ENCODE data around the gene CD84.
"Not testable (repeated sequence)": the region's sequence is repeated elsewhere in the genome, so short reads cannot be mapped to it uniquely, and the experiment has no call there.

Gene CD84, protein sequence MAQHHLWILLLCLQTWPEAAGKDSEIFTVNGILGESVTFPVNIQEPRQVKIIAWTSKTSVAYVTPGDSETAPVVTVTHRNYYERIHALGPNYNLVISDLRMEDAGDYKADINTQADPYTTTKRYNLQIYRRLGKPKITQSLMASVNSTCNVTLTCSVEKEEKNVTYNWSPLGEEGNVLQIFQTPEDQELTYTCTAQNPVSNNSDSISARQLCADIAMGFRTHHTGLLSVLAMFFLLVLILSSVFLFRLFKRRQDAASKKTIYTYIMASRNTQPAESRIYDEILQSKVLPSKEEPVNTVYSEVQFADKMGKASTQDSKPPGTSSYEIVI

DNA sequence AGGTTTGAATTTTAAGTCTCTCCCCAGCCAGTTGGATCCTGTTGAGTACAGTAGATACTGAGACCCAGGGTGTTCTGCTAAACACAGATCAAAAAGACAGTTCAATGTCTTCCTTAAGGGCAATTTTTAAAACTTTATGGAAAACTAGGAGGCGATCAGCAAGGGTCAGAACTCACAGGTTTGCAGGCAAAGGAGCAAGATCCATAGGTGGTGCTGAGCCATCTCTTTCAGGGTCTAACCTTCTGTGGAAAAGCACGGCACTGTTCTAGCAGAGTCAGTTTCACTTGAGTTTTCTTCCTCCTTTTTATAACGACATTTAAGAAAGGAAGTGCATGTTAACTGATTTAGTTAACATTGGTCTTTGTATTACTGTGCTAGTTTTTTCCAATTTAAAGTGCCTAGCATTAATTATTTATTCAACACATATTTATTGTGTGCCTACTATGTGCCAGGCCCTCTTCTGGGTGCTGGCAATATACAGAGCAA is at the start of gene CD84:
Gene CD84, minus strand, starts transcription at position 281 of the 486 bp plus-strand sequence. Its CDS starts 59 bp downstream, at position 222.
- DNase-seq: no peak

DNA sequence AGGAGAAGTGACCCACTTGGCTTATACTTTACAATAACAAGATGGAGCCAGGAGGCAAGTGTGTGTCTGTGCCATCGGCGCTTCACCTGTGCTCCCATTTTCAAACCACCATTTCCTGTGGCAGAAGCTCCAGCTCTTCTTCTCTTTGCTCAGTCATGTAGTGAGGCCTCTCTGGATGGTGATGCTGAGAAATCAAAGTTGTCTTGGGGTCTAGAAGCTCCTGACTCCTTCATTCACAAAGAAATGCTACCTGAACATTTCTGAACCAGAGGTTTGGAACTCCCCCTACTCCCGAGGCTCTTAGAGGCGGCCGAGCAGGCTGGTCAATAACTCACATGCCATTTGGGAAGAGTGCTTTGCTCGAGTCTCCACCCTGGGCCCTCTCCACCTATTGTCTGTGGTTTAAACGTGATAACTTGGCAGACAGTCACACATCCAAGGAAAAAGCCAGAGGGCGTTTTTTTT is 49.5 kb upstream of the CD84 start:
- DNase-seq: no peak

DNA sequence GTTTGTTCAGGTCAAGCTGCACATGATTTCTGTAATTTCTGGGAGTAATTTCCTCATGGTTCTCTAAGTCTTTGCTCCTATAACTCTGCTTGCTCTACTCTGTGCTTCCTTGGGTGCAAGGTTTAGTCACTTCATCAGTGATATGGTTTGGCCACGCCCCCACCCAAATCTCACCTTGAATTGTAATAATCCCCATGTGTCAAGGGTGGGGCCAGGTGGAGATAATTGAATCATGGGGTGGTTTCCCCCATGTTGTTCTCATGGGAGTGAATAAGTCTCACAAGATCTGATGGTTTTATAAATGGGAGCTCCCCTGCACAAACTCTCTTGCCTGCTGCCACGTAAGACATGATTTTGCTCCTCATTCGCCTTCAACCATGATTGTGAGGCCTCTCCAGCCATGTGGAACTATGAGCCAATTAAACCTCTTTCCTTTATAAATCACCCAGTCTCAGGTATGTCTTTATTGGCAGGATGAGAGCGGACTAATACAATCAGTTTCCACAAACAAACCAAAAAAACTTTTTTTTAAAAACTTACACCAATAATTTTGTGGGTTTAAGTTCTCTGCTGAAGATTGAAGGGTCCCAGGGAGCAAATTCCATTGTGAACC is 48.5 kb upstream of the CD84 start:
- DNase-seq: not testable (repeated sequence)

DNA sequence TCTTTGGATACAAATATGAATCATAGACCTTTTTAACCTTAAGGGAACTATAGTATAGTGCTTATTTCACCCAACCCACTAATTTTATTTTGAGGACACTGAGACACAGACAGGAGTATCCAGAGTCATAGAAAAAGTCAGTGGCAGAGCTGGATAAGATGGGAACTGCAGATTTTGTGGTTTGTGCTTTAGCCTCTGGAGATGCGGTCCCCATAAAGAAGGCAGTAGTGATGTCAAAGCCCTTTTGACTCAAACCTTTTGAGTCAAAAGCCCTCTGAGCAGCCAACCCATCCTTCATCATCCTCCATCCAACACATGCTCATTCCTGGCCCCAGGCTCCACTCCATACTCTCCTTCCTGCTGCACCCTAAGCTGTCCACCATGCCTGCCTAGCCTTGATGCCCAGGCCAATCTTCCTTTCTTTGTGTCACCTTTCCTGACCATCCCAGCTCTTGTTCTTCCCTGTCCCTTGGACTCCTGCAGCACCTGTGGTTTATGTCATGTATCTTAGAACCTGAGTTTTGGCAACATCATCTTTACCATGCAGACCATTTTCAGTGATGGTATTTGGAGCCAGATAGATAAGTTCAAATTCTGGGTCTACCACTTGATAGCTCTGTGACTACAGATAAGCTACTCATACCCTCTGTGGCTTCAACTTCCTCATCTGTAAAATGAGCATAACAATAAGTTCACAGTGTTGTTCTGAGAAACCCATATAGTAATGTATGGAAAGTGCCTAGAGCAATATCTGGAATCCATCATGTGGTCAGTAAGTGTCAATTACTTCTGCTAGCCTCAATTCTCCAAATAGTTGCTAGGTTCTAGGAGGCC is 47.4 kb upstream of the CD84 start:
- DNase-seq: no peak

DNA sequence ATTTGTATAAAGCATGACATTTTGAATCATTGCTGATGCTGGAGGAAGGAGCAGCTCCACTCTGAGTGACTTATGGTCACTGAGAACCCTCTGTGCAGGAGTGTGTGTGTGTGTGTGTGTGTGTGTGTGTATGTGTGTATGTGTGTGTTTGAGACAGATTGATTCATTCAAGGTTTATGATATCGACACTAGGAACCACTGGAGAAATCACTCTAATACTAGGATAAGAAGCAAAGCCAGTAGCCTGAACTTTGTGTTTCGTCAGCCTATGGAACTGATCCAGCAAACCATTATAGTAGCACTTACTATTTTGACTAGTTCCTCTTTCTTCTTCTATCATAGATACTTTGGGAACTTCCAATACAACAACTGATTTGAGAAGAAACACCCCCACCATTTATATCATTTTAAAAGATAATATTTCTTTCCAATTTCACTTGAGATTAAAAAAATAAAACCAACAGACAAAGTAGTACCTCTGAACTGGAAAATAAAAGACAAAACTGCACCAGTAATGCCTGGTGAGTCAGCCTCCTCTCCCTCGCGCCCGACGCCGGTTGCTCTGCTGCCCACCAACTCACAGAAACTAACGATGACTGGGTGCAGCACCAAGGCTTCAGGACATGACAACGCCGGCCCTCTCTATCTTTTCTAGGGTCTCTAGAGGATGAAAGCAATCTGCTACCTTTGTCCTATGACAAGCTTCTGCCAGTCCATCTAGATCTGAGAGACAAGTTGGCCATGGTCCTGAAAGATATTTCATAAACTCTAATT is 46.6 kb upstream of the CD84 start:
- DNase-seq: peak; percentile 41

DNA sequence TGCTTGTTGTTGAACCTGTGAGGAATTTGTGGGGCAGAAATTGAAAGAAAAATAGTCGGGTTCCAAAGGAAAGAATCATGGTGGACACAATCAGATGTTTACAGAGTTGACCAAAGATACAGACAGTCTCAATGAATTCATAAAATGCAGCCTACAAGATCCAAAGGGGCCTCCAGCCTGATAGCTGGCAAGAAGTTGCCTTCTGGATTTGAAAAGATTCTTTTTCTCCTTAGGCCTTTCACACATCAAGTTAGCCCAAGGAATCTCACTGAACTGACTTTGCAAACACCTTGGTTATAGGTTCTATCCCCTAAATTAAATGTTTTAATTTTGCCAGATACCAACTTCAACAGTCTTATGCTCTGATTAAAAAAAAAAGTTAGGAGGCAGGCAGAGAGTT is 46.0 kb upstream of the CD84 start:
- no peak for DNase-seq

DNA sequence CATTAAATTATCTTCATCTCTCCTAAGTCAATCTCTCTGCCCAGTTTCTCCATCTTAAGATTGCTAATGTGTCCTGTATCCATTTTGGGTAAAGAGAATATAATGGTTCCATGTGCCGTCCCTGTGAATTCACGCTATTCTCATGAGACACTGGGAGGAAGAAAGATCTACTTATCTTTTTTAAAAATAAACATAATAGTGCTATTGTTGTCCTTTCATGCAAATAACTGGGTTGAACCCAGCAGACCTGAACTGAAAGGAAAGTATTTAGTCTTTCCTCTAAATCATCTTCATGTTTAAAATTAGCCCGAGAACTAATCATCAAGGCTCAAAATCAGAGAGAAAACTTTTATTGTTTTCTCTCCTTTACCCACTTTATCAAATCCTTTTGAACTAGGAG is 45.2 kb upstream of the CD84 start:
- DNase-seq: no peak

DNA sequence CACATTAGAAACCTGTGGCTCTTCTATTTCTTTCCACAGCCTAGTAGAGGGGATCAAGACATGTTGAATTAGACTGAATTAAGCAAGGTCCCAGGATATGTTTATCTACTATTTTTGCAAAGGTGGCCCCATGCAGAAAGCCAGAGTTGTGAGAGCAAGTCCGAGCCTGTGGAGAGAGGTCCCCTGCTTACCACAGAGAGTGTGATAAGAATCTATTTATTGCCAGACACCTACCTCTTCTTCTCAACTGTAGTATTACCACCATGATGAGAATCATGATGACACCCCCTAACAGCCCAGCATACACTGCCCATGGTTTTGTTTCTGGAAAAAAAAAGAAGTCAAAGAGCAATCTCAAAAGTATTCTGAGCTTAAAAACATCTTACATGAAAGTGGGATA is 44.6 kb upstream of the CD84 start:
- DNase-seq: no peak

DNA sequence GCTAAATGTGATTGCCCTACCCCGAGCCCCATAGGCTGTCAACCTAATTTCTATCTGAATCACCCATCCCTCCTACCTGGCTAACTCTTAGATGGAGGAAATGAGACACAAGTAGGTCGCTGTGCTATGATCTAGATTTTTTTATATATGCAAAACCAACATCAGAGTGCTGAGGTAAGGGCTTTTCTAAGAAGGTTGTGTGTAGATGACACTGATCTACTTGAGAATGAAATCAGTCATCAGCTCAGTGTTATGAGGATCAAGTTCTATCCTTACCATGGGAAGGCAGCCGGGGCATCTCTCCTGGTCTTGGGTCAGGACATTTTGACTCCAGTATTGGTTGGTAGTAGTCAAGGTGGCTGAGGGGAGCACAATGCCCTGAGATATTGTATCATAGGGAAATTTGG is 43.9 kb upstream of the CD84 start:
- no peak for DNase-seq

DNA sequence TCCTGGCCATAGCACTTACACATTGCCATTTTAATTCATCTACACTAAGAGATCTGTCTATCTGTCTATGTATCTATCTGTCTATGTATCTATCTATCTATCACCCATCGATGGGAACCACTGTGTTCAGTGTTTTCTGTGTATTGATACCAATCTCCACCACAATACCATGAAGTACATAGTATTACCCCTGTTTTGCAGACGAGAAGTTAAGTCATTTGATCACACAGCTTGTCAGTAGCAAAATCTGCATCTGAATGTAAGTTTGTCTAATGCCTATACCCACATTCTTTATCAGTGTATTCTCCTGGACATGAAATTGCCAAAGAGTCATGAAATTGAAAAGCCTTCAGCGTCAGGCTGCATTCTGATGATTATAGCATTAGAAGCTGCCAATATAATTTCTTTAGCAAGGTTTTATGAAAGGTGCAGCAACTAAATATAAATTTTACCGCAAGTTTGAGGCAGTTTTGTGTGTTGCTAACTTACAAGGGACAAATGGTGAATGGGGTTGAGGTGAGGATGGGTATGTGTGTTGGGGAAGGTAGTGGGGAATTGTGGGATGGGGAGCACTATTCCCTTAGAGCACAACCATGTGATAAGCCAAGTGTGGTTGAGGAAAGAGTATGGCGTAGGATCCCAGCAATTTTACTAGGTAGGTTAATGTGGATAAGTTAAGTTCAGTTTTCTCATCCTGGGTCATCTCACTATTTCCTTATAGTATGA is 43.4 kb upstream of the CD84 start:
- DNase-seq: no peak

DNA sequence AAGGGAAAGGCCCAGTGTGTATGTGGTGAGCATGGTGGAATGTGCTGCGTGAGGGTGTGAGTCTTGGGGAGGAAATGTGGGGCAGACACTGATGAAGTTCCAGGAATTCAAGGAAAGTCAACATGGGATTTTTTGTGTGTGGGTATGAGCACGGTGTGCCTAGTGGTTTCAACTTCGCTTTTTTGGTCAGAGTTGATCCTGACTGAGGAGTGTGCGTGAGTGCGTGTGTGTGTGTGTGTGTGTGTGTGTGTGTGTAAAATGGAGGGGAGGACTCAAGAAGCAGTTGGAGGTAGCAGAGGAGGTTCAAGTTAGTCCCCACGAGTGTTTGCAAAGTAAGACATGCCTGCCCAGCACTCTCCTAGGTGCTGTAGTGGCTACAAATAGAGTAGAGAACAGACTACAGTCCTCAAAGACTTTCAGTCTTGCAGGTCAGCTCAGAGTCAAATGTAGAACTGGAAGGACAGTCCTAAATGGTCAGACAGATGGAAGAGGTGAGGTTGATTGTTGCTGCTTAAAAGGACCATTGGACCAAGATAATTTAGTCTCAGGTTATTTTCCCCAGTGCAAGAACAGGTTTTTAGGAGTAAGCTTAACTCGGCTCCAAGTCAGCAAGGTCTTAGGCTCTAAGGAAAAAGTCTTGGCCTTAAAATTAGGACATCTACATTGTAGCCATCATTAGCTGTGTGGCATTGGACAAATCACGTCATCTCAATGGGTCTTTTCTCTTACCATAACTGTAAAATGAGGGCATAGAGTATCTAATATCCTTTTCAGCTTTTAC is 42.5 kb upstream of the CD84 start:
- DNase-seq: no peak

DNA sequence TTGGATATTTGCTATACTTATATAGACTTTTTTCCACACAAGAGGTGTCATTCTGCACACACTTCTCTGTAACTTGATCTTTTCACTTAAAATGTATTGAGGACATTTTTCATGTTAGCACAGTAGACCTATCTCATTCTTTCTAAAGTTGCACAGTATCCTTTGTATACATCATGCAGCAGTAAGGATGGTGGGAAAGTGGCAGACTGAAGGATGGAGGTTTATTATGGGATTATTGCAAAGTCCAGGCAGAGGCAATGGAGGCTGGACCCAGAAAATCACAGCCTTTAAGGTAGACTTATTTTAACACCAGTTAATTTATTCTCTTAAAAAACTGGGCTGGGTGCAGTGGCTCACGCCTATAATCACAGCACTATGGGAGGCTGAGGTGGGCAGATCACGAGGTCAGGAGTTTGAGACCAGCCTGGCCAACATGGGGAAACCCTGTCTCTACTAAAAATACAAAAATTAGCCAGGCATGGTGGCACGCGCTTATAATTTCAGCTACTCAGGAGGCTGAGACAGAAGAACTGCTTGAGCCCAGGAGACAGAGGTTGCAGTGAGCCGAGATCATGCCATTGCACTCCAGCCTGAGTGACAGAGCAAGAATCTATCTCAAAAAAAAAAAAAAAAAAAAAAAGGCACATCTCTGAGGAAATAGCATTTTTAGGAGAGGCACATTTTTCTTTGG is 41.8 kb upstream of the CD84 start:
- no peak for DNase-seq

DNA sequence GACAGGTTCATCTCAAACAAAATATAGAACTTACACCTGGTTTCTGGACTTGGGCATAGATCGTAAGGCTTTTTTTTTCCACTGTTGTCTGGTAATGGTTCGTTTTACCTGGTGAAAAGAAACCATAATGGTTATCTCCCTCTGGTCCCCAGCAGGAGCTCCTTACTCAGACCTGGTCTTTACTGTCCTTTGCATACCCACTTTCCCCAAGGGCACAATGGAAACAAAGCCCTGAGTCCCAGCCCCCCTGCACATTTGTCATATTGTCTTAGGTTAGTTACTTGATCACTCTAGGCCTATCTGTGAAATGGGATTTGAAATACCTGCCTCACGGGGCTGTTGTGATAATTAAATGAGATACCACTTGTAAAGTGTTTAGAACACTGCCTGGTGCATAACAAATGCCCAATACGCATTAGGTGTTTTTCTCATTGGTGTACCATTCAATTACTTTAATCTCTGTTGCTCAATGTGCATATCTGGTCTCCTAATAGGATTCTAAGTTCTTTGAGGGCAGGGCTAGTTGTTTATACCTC is 40.5 kb upstream of the CD84 start:
- no peak for DNase-seq

DNA sequence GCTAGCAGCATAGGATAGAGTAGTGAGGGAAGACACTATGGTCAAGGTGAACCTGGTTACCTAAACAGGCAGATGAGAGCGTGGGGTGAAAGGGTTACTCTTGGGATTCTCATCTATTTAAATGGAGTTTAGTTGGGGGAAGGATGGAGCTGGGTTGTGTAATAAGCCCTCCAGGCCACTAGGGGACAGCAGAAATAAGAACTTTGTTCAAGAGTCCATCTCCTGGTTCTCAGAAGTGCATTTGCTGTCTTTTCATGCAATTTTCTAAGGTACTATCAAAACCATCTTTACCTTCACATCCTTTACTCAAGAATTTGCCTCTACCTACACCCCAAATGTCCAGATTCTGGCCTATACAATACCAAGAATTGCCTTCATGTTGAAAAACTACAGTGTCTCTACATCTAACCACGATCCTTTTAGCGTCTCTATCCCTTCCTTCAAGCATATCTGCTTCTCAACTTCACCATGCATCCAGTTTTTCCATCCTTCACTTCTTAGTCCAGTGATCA is 39.5 kb upstream of the CD84 start:
- DNase-seq: no peak

DNA sequence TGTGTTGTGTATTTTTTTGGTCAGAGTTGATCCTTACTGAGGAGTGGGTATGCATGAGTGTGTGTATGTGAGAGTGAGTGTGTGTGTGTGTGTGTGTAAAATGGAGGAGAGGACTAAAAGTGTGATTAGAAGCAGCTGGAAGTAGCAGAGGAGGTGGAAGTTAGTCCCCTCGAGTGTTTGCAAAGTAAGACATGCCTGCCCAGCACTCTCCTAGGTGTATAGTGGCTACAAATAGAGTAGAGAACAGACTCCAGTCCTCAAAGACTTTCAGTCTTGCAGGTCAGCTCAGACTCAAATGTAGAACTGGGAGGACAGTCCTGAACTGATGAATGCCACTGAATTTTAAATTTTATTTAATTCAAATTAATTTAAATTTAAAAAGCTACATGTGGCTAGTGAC is 39.0 kb upstream of the CD84 start:
- no peak for DNase-seq

DNA sequence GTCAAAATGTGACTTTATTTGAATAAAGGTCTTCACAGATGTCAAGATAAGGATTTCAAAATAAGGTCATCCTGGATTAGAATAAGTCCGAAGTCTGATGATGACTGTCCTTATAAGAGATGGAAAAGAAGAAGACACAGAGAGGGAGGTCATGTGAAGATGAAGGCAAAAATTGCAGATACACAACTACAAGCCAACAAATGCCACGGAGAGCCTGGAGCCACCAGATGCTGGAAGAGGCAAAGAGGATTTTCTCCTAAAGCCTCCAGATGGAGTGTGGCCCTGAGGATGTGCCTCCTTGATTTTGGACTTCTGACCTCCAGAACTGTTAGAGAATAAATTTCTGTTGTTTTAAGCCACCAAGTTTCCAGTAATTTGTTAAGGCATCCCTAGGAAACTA is 36.4 kb upstream of the CD84 start:
- DNase-seq: no peak

DNA sequence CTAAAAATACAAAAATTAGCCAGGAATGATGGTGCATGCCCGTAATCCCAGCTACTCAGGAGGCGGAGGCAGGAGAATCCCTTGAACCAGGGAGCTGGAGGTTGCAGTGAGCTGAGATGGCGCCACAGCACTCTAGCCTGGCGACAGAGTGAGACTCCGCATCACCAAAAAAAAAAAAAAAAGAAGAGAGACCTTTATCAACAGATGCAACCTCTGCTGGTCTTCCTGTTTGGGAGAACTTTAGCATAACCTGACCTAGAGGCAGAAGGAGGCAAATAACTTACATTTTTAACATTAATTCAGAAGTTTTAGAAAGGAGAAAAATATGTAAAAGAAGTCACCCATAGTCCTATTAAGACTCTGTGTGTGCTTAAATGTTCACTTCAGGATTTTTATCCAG is 35.1 kb upstream of the CD84 start:
- DNase-seq: no peak

DNA sequence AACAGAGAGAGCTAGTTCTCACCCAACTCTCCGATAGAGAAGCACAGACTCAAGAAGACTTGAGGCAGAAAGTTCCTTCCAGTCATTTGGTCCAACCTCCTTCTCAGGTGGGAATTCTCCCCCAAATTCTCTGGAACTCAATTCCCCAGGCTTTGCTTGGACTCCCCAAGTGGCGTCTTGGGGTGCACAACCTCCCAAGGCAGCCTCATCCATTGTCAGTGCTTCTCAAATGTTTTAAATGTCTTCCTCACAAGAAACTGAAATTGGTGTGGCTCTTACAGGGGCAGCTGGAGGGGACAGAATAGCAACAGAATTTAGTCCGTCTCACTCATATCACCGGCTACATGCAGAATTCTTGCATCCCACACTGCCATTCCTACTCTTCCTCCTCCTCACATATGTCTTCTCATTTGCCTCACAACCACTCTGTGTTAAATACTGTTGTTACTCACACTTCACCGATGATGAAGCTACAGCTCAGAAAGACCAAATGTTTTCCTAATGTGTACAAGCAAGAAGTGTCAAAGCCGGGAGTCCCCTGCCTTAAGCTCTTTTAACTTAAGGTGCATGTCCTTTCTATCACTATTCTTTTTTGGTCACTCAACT is 33.4 kb upstream of the CD84 start:
- DNase-seq: no peak

DNA sequence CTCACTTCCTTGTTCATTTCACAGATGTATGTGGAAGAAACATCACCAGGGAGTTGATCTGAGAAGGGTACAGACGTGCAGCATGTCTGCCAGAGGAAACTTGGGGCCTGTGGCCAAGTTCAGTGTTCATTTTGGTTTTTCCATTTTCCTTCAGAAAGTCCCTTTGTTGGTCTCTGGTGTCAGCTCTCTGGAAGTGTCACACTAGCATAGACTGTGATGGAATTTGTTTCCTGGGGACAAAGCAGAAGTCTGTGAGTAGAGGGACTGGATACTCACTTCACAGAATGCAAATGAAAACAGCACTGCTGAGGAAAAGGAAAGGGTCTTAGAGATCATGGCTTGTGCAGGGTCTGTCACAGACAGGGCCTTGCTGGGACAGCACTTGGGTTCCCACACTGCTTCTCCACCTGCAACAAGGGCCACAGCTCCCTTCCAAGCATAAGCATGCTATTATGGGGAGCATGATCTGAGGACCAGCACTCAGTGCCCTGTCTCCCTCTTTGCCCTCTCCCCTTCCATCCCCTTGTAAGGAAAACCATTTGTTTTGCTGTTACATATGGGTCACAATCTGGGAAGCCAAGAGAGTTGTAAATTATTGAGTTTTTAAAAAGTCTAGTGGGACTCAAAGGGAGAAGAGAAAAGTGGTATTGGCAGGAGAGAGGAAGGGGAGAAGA is 31.4 kb upstream of the CD84 start:
- DNase-seq: no peak

Measured in activated gamma-delta T cell treated with Interleukin-2 at 50 U/mL for 16 hours (primary cell).